A673 (cell line): Measurements from ENCODE around the gene PPP1R17. TPM values are rescaled to one million over a fixed set of nuclear protein-coding genes. Genes with fewer than 3 reads are reported as not detected.

ENCODE experiments used
- Bru-seq: library from RNA; stranded (reverse); fragments of 400-500 nt; gene quantifications from one replicate; lab custom pipeline; 2021; lab: Mats Ljungman, UMichigan
- BruChase-seq, 2 experiments: library from RNA; stranded (reverse); fragments of 400-500 nt; gene quantifications; one replicate each; lab custom pipeline; 2021; lab: Mats Ljungman, UMichigan
- BruUV-seq: library from RNA; stranded (reverse); fragments of 400-500 nt; replicated peaks from 2 replicates; lab custom pipeline; 2021; lab: Mats Ljungman, UMichigan
- CTCF ChIA-PET: fragments of 300-600 bp; sonication (Branson Sonifier 250); formaldehyde crosslinking; loops from one replicate; lab custom pipeline; 2022; ENCODE audit warnings: antibody characterized with exemption; lab: Charles Lee
- POLR2A ChIA-PET: fragments of 300-600 bp; sonication (Branson Sonifier 250); formaldehyde crosslinking; loops from one replicate; lab custom pipeline; 2022; ENCODE audit warnings: antibody characterized with exemption; ENCODE audit not compliant: low non-redundant PET; lab: Charles Lee
- DNase-seq: peaks from one replicate; pipeline ENCODE4 v3.0.0-alpha.2; 2015; ENCODE audit warnings: low spot score
- H3K27ac ChIP-seq: fragments of 200-600 bp; sonication (generic); 2 replicates; pipeline ENCODE4 v1.5.1; 2016; ENCODE audit warnings: mixed run types, low read depth, mild to moderate bottlenecking, mixed read lengths, antibody characterized with exemption, low read length; ENCODE audit not compliant: poor library complexity, severe bottlenecking
- H3K27me3 ChIP-seq: fragments of 200-600 bp; sonication (generic); replicated peaks from 2 replicates; pipeline ENCODE4 v1.6.1; 2017; ENCODE audit warnings: mixed run types, low read depth, mild to moderate bottlenecking, mixed read lengths, antibody characterized with exemption, low read length; ENCODE audit not compliant: insufficient read depth, poor library complexity
- H3K36me3 ChIP-seq: fragments of 200-600 bp; sonication (generic); 2 replicates; pipeline ENCODE4 v1.6.1; 2016; ENCODE audit warnings: mixed run types, mild to moderate bottlenecking, mixed read lengths, antibody characterized with exemption, low read length; ENCODE audit not compliant: insufficient read depth, poor library complexity, severe bottlenecking
- H3K4me1 ChIP-seq: fragments of 200-600 bp; sonication (generic); 2 replicates; pipeline ENCODE4 v1.6.1; 2017; ENCODE audit warnings: mixed run types, mild to moderate bottlenecking, mixed read lengths, antibody characterized with exemption, low read length; ENCODE audit not compliant: insufficient read depth, poor library complexity, severe bottlenecking
- H3K4me3 ChIP-seq: fragments of 200-600 bp; sonication (generic); 2 replicates; pipeline ENCODE4 v1.5.1; 2016; ENCODE audit warnings: low read depth, mixed run types, mild to moderate bottlenecking, mixed read lengths, low read length; ENCODE audit not compliant: poor library complexity, severe bottlenecking
- H3K9me3 ChIP-seq: fragments of 200-600 bp; sonication (generic); 2 replicates; pipeline ENCODE4 v1.6.1; 2016; ENCODE audit warnings: mixed run types, low read depth, mild to moderate bottlenecking, mixed read lengths, antibody characterized with exemption, low read length; ENCODE audit not compliant: poor library complexity, severe bottlenecking
- EZH2 ChIP-seq: fragments of 200-600 bp; sonication (generic); IDR thresholded peaks from 2 replicates; pipeline ENCODE4 v1.6.1; 2017; ENCODE audit warnings: borderline replicate concordance, low read depth, mild to moderate bottlenecking, mixed read lengths, antibody characterized with exemption, low read length; ENCODE audit not compliant: poor library complexity, severe bottlenecking
- intact Hi-C: fragments of 100-400 bp; cut with micrococcal nuclease; formaldehyde crosslinking; loops from one replicate; pipeline ENCODE4 v1.10.0; 2022; ENCODE audit not compliant: unreplicated experiment
- long read RNA-seq: library from polyadenylated mRNA; stranded (forward); transcript quantifications from one replicate; pipeline ENCODE4 v2.0.0, GENCODE V29; 2022
- total RNA-seq: library from RNA; stranded (reverse); gene quantifications from 2 replicates; pipeline ENCODE4 v1.2.3, GENCODE V29; 2021
- TF ChIP-seq, protein P1 (sequence below): fragments of 300-800, 200-600 bp; sonication (generic); conservative IDR thresholded peaks from 2 replicates; pipeline ENCODE4 v1.5.1; 2017; ENCODE audit warnings: low read depth, mild to moderate bottlenecking, antibody characterized with exemption, low read length, moderate library complexity, mixed read lengths

Gene PPP1R17
- not detected in 2 replicates for total RNA-seq
- not detected for Bru-seq, nascent RNA
- not detected for BruChase-seq, experiment 1, labeled RNA remaining after a 2-hour chase
- BruChase-seq, experiment 2, labeled RNA remaining after a 6-hour chase: not detected
- long read RNA-seq: 0 reads

DNA sequence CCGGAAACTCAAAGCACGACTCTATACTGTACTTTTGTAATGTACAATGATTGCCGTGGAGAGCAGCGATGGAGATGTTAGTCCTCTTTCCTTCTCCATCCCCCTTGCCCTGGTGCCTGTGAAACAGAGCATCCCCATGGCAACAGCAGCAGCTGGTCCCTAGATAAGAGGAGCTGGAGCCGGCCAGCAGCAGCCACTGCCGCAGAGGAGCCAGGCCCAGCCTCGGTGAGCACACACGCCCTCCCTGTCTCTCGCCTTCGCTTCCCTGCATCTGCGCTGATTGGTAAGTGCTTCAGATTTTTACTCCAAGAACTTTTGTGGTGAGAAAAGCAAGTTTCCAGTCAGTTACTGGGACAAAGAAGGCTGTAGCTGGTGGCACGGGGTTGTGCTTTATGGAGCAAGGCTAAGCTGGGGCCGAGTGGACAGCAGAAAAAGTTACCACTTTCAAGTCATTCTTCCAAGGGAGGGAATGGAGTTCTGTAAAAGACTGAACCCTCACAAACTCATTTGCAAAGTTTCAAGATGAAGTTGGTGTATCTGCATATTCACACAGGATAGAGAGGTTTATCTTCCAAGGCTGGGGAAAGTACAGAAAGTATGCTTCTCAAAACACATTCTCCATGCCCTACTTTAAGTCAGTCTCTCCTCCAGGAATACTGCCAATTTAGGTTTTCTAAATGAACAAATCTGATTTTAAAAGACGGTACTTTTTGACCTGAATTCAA is at the start of gene PPP1R17:
PPP1R17 (plus strand) TSS at position 192 of the 725 bp plus-strand sequence. CDS start 5,227 bp downstream, outside the sequence.
- intact Hi-C loops: no loop called here
- no TSS peak for BruUV-seq
- H3K27me3 ChIP-seq: peaks cover 3% of the 10 kb centered on the region
- H3K4me1 ChIP-seq: no peaks in the 10 kb centered on the region
- ChIA-PET POLR2A (no interaction called here), CTCF (no interaction called here)
- DNase-seq: no peak
- no peaks in the 10 kb centered on the region for H3K36me3 ChIP-seq
- no peaks in the 10 kb centered on the region for H3K9me3 ChIP-seq
- TF ChIP-seq EZH2: no peak
- TF ChIP-seq, protein P1, sequence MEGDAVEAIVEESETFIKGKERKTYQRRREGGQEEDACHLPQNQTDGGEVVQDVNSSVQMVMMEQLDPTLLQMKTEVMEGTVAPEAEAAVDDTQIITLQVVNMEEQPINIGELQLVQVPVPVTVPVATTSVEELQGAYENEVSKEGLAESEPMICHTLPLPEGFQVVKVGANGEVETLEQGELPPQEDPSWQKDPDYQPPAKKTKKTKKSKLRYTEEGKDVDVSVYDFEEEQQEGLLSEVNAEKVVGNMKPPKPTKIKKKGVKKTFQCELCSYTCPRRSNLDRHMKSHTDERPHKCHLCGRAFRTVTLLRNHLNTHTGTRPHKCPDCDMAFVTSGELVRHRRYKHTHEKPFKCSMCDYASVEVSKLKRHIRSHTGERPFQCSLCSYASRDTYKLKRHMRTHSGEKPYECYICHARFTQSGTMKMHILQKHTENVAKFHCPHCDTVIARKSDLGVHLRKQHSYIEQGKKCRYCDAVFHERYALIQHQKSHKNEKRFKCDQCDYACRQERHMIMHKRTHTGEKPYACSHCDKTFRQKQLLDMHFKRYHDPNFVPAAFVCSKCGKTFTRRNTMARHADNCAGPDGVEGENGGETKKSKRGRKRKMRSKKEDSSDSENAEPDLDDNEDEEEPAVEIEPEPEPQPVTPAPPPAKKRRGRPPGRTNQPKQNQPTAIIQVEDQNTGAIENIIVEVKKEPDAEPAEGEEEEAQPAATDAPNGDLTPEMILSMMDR: no peak
- H3K4me3 ChIP-seq: no peak within 1 kb of the TSS
- H3K27ac ChIP-seq: no peak within 1 kb of the TSS

DNA sequence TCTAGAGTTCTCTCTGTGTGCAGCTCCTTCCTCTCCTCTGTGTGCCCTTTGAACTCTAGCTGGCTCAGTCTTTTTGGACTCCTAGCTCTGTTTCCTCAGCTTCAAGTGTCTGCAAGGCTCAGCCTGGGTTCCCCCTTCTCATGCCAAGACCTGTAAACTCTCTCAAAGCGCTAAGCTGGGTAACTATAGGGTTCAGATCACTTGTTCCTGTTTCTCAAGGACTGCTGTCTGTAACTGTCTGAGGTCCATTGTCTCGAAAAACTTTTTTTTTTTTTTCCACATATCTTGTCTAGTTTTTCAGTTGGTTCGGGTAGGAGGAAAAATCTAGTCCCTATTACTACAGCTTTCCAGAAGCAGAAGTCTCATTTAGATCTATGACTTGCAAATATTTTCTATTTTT is 46.6 kb upstream of the PPP1R17 start:
- Histone ChIP-seq H3K27ac (no peak overlapping the region), H3K4me1 (no peaks in the 10 kb centered on the region), H3K36me3 (no peaks in the 10 kb centered on the region), H3K27me3 (no peaks in the 10 kb centered on the region), H3K9me3 (no peaks in the 10 kb centered on the region), H3K4me3 (no peak overlapping the region)
- ChIA-PET CTCF (no interaction called here), POLR2A (no interaction called here)
- TF ChIP-seq EZH2: no peak
- no peak for DNase-seq
- no TSS peak for BruUV-seq
- intact Hi-C loops: no loop called here

DNA sequence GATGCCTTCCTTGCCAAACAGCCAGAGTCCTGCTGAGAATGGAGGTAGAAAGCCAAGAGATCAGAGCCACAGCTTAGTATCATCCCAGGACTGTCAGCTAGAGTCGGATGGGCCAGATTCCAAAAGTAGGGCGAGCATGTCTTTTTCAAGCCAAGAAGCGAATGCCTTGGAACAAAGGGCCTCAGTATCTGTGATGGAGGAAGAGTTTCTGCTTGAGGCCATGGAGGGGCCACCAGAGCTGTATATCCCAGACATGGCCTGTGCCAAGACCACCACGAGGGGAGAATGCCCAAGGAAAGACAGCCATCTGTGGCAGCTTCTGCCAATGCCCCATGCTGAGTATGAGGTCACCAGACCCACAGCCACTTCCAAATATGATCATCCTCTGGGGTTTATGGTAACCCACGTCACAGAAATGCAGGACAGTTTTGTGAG is 44.3 kb upstream of the PPP1R17 start:
- CTCF ChIA-PET: no interaction called here
- POLR2A ChIA-PET: no interaction called here
- Histone ChIP-seq H3K9me3 (no peaks in the 10 kb centered on the region), H3K27ac (no peak overlapping the region), H3K4me1 (no peaks in the 10 kb centered on the region), H3K4me3 (no peak overlapping the region), H3K27me3 (no peaks in the 10 kb centered on the region), H3K36me3 (no peaks in the 10 kb centered on the region)
- BruUV-seq: no TSS peak
- TF ChIP-seq, protein P1: no peak
- no peak for TF ChIP-seq EZH2
- intact Hi-C loops: no loop called here
- DNase-seq: no peak
